Measurements from ENCODE around the gene ARL5C. TPM values are rescaled to one million over a fixed set of nuclear protein-coding genes. Genes with fewer than 3 reads are reported as not detected.

ARL5C gene
- total RNA-seq, 2 donors from 2014 or later: 0.25 TPM; not detected in 1

DNA sequence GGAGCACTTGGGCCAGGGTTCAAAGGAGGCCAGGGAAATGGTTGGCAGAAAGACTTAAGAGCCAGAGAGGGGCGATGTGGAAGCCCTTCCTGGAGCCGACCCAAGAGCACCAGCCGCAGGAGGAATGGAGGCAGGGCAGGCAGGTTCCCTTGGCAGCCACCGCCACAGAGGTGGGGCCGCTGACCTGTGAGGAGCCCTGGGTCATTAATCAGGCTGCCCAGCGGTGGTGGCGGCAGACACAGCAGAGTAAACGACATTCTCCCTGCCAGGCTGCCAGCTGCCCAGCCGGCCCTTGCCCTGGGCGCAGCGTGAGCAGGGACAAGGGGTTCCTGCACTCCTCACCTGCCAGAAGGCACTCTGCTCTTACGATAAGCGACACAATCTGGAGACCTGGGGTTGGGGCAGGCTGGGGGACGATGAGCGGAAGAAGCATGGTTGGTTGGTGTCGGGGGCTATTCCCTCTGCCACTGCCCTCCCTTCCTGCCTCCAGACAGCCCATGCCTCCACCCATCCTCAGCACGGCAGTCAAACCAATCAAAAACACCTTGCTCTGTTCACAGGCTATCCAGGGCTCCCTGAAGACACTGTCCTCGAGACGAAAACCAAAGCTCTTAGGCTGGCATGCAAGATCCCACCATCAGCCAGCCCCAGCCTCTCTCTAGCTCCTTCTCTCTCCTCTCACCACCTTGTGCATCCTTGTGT, 55.4 kb downstream of the ARL5C start:
- peaks cover 0 to 3% of the 10 kb centered on the region in 2 donors for H3K9me3 Mint-ChIP-seq
- H3K27ac Mint-ChIP-seq: no peak overlapping the region
- DNase-seq (ENCODE audit: low spot score in 2 of 2) (no peak), ATAC-seq (no peak)
- no peaks in the 10 kb centered on the region for H3K36me3 Mint-ChIP-seq

DNA sequence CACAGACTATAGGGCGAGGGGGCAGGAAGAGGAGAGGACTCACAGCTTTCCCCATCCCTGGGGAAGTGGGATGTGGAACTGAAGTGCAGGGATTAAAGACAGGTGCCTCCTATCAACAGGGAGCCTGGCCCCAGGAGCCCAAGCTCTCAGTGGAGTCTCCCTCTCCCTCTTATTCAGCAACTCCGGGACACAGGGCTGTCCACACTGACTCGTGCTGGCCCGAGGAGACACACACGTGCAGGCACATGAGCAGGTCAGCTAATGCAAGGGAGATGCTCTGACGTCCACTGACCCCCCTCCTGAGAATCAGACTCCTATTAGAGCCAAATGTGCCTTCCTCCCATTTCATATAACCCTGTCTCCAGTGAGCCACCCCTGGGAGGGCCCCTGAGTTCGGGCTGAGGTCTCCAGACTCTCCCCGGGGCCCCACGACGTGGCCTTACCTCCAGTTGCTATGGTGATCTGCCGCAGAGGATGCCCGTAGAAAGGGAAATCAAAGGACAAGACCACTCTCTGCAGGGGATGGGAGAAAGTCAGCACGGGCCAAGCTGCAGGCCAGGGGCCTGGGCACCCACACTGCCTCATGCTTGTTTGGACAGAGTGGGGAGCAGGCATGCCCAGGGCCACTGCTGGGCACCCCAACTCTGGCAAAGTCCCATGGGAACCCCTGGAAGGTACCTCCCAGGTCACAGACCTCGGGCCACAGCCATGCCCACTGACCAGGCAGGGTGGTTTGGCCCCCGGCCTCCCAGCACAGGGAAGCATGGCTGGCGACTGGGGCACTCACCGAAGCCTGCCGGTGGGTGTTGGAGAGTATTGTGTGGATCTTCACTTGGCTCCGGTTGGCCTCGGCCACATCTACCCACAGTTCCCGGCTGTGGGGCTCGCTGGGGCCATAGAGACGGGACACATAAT, 57.2 kb downstream of the ARL5C start:
- Mint-ChIP-seq H3K36me3 (no peaks in the 10 kb centered on the region), H3K27ac (no peak overlapping the region), H3K9me3 (no peaks in the 10 kb centered on the region)
- DNase-seq (ENCODE audit: low spot score in 2 of 2) (no peak), ATAC-seq (no peak)

DNA sequence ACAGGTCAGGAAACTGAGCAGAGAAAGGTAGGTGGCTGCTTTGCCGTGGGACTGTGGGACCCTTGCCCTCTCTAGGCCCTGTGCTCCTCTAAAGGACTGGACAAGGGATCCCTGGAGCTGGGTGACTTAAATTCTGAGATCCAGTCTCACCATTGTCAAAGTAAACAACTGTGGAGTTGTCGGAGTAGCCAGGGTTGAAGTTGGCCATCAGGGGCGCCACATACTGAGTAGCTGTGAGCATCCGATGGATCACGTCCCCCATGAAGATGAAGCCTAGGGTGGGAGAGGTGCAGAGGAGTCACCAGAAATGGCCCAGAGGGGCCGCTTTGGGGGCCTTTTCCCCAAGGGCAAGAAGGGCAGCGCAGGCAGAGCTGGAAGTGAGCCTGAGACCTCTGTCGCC, 58.0 kb downstream of the ARL5C start:
- Mint-ChIP-seq H3K27ac (no peak overlapping the region), H3K9me3 (no peaks in the 10 kb centered on the region), H3K36me3 (no peaks in the 10 kb centered on the region)
- ATAC-seq (no peak), DNase-seq (ENCODE audit: low spot score in 2 of 2) (no peak)

DNA sequence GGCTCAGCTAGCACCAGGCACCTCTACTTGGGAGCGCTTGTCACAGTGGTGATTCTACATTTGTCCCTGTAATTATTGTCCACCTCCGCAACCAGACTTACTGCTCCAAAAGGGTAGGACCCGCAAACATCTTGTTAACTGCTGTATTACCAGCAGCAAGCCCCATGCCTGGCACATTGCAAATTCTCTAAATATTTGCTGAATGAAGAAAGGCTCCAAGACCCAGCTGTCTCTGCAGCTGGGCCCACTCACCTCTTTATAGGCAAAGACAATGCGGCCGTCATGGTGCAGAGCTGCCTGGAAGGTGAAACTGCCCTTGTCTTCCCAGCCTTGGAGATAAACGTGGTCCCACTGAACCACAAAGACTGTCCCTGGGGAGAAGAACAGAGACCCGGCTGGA, 58.8 kb downstream of the ARL5C start:
- no peaks in the 10 kb centered on the region for H3K9me3 Mint-ChIP-seq
- H3K36me3 Mint-ChIP-seq: no peaks in the 10 kb centered on the region
- H3K27ac Mint-ChIP-seq: no peak overlapping the region
- ATAC-seq (no peak), DNase-seq (ENCODE audit: low spot score in 2 of 2) (no peak)

Other genes with a start within 250 kb of the ARL5C start
- gene FBXO47, start 198.8 kb downstream of the ARL5C start, total RNA-seq: under 1 TPM in 1 of 2 donors, not detected in 1; 0.18 TPM
- gene PLXDC1, start 14.5 kb downstream of the ARL5C start, total RNA-seq: 10 to 100 TPM in 1 of 2 donors, 1 to 10 TPM in 1; 1.5 to 10.6 TPM
- gene CACNB1, start 31.5 kb upstream of the ARL5C start, total RNA-seq: 10 to 100 TPM; 15.0 to 26.6 TPM
- 1,000 to 10,000 TPM; 2,719 to 2,768 TPM for gene RPL19, start 34.1 kb upstream of the ARL5C start, total RNA-seq
- gene STAC2, start 59.8 kb upstream of the ARL5C start, total RNA-seq: not detected
- 10 to 100 TPM; 19.5 to 21.5 TPM for gene FBXL20, start 235.5 kb upstream of the ARL5C start, total RNA-seq